ENCODE measurements around the gene AFAP1L1.
"Not testable (repeated sequence)": the region's sequence is repeated elsewhere in the genome, so short reads cannot be mapped to it uniquely, and the experiment has no call there.

The AFAP1L1 gene

DNA sequence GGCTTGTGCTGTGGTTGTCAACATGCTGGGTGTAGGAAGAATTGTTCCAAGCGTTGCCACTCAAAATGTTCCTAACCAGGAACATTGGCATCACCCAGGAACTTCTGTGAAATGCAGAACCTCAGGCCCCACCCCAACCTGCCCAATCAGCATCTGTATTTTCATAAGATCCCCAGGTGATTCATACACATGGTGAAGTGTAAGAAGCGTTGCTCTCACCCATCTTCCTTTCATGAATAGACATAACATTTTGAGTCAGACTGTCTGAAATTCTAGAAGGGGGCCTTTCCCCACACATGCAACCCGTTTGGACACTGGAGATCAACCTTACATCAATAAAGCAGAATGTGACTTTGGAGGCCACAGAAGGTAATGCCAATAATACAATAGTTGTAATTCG is 9.3 kb upstream of the AFAP1L1 start:
- DNase-seq = no peak

GRCh38 chr5:149264439-149265067 is 7.1 kb upstream of the AFAP1L1 start:
- peak; percentile 22 for DNase-seq

GRCh38 chr5:149265068-149265465 is 6.6 kb upstream of the AFAP1L1 start:
- no peak for DNase-seq

DNA sequence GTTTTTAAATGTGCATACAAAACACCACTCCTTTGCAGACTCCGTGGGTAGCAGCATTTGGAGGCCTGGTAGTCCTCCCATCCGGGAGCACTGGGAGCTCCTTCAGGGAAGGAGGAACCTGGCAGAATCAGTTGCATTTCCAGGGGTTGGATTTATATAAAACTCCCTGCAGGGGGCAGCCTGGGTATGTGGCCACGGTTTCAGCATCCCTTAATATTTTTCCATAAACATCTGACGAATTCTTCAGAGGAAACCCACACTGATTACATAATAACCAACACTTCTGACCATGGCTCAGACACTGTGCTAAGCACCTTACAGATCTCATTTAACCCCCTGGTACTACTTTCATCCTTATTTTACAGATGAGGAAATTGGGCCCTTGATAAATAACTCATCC is 6.1 kb upstream of the AFAP1L1 start:
- DNase-seq = no peak

DNA sequence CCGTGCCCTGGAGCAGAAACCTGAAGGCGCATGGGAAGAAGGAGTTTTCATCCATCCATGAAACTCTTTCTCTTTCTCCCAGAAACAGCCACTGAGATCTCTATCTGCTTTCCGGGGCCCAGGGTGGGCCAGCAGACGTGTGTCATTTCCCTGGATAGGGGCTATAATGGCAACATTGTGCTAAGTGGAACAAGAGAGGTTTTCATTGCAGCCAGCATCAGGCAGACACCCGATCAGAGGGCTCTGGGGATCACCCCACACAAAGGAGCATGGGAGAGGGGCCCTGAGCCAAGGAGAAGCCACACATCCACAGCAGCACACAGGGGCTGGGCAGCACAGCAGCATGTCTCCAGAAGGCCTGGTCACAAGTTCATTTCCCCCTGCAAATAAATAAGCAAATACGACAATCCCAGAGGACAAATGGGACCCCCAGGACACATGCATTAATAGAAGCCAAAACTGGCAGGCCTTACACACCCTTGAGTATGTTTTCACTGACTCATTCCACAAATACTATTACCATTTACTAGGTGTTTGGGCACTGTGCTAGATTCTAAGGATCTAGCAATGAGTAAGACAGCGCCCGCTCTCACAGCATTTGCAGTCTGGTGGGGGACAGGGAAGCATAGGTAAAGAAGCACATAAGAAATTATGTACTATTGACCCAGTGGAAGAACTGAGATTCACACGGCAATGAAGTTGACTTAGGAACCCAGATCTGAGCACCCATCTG is 4.3 kb upstream of the AFAP1L1 start:
- no peak for DNase-seq

GRCh38 chr5:149268928-149269557 is 2.6 kb upstream of the AFAP1L1 start:
- peak; percentile 67 for DNase-seq

DNA sequence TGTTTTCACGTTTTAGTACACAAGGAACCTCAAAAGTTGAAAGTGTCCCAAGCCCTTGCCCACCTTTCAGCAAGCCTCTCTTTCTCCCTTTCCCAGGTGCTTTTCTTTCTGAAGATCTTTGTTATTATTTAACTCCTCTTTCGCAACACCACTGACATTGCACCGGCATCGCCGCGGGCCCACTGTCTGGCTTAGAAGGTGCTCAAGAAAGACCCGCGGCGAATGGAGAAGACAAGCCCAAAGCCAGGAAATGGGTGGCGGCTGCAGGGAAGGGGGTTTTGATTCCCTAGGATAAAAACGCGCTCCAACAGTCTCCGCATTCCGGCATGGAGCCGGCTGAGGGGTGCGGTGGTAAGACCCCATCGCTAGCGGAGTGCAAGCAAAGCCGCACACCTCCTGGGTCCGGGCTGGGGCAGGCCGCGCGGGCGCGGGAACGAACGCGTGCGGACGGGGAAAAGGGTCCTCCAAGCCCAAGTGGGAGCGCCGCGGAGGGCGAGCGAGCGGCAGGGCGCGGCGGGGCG is 404 bp upstream of the AFAP1L1 start:
- peak; percentile 52 for DNase-seq

- DNase-seq = not testable (repeated sequence)
Observed at GRCh38 chr5:149272781-149273180, 1.1 kb downstream of the AFAP1L1 start.

DNA sequence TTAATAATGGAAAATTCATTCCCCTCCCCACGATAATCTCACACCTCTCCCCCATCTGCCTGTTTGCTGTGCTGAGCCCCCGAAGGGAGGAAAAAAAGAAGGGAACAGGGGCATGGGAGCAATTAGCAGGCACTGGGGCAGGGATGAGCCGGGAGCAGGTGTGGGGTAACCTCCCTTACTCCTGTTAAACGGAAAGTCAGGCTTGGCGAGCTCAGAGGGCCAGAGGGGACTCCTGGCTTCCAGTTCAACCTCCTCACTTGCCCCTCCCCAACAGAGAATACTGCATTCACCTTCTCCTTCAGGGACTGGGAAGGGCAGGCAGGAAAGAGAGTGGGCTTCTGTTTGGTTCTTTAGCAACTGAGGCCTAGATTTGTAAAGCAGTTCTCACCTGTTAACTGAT is 1.6 kb downstream of the AFAP1L1 start:
- DNase-seq = no peak

GRCh38 chr5:149273950-149274349 is 2.3 kb downstream of the AFAP1L1 start:
- DNase-seq = no peak

DNA sequence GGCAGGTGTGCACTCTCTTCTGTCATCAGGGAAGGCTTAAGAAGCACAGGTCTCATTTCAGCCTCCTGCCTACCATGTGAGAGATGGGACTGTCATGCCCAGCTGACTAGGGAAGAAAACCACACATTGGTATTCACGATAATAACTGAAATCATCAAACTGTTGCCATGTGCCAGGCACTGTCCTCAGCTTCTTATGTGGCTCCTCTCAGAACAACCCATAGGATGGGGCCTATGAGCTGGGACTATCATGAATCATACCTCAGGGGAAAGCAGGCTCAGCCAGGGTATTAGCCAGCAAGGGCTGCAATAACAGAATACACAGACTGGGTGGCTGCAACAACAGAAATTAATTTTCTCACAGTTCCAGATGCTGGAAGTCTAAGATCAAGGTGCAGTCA is 3.3 kb downstream of the AFAP1L1 start:
- DNase-seq = no peak

- no peak for DNase-seq
Observed at GRCh38 chr5:149277801-149278200, 6.1 kb downstream of the AFAP1L1 start.

GRCh38 chr5:149278451-149279210 is 7.0 kb downstream of the AFAP1L1 start:
- no peak for DNase-seq

GRCh38 chr5:149279661-149280060 is 8.0 kb downstream of the AFAP1L1 start:
- DNase-seq = no peak

DNA sequence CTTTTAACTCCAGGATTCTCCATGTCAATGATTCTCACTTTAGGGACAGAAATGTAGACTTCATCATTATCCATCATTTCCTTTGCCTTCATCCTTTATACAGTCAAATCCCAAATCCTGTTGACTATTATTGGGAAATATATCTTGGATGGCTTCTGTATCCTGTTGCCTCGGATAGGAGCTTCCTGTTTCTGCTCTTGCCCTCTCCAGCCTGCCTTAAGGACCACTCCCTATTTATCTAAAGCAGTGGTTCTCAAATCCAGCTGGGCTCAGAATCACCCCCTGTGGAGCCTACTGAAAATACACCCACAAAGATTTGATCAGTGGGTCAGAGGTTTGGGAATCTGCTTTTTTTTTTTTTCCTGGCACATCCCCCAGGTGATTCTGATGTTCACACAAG is 8.5 kb downstream of the AFAP1L1 start:
- DNase-seq = no peak

DNA sequence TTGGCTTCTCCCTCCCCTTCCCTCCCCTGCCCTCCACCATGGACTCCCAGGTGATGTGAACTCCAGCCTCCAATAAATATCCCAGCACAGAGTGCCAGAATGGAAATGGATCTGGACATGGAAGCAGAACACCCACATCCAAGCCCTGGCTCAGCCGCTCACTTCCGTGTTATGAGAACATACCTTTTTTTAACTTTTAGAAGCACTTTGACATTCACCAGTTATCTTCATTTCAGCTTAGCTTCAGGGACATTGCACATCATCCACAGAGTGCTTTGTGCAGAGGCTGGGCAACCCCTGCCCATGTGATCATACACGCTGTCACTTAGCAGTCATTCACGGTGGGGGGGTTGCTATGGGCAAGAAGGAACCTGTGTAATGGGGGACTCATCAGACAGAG is 9.1 kb downstream of the AFAP1L1 start:
- DNase-seq = no peak

DNA sequence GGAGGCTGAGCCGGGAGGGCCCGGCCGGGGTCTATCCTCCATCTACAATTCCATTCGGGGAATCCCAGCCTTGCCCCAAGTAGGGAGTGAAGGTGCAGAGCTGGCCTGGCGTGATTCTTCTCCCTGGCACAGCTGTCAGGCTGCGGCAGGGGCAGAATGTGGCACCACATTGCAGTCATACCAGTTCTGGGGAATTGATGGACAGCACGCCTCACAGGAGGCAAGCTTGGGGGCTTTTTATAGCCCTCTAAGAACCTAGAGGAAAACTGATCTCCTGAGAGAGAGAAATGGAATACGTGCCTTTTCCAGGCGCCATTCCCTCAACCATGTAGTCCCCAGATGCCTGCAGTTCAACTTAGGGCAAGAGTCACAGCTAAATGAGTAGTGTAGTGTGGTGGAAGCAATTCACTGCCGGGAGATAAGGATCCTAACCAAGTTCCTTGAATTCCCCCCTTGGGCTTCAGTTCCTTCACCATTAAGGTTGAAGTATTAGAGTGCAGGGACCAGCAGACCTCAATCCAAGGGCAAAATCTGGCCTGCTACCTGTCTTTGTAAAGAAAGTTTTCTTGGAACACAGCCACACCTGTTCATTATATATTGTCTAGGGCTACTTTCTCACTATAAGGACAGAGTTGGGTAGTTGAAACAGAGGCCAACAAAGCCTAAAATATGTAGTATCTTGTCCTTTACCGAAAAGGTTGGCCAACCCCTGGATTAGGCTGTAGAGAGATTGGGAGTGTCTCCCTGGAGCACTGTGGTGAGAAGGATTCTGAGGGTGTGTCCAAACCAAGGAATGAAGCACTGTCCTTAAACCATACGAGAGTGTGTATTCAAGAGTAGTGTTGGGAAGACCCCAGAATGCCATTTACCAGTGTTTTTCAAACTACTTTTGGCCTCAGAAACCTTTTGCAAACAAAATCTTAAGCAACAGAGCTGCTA is 10.6 kb downstream of the AFAP1L1 start:
- no peak for DNase-seq

- no peak for DNase-seq
Observed at GRCh38 chr5:149282966-149283332, 11.3 kb downstream of the AFAP1L1 start.

DNA sequence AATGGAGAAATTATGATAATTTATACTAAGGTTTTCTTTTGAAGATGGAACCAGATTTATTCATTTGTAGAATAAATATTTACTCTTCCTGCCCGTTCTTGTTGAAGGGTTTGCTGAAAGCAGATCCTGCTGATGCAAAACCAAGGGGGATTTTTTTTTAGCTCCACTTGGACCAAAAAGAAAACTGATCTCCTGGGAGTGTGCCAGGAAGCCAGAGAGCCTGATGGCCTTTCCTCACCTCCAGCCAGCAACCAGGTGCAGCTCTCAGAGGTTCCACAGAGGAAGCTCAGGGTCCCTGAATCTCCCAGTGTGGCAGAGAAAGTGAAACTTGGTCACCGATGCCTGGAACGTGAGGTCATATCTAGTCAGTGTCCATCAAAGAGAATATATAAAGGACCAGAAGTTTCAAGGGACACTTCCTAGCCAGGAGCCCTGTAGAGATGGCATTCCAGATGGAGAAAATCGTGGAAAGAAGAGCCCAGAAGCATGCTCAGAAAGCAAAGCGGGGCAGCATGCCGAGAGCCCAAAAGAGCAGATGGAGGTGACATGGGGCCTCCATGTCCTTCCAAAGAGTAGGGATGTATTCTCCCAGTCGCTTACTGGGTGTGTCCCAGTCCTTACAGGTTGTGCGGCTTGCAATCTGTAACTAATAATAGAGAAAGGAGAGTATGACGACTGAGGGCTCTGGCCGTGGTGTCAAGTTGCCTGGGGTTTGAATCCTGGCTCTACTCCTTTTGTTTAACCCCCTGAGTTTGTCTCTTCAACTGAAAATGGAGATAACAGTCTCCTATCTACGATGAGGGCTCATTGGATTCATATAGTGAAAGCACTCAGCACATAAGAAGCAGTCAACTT is 12.2 kb downstream of the AFAP1L1 start:
- no peak for DNase-seq

DNA sequence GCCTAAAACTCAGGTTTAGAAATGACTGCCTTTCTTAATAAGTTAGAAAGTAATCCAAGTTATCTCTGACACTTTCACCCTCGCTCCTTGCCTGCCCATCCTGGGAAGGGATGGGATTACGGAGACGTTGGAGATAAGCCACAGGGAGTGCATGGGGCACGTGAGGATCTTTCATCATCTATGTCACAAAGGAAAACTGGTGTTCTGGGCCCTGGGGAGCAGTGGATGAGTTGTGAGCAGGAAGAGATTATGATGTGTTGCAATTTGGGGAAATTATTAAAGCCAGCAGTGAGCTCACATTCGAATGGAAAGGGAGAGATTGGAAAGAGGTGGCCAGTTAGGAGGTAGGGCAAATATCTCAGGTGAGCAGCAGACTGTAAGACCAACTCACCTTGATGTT is 12.8 kb downstream of the AFAP1L1 start:
- no peak for DNase-seq

DNA sequence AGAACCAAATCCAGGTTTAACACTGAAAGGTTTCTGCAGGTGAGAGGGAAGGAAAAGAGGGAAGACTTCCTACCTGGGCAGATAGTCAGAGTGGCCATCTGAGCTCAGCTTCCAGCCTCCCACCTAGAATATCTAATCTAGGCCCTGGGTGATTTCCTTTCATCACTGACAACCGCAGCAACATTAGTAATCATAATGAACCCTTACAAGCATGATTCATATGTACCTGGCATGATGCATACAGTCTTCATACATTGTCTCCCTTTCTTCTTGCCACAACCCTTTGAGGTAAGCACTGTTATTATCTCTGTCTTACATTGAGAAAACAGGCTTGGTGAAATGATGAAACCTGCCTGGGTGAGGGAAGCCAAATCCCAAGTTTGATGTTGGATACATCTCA is 13.5 kb downstream of the AFAP1L1 start:
- DNase-seq = no peak

Data from eye (tissue), 1 donor.